Measurements from ENCODE around the gene TRIM71. TPM values are rescaled to one million over a fixed set of nuclear protein-coding genes. Genes with fewer than 3 reads are reported as not detected.

TRIM71 gene
- total RNA-seq, 1 donor from 2014 or later = 117 TPM

DNA sequence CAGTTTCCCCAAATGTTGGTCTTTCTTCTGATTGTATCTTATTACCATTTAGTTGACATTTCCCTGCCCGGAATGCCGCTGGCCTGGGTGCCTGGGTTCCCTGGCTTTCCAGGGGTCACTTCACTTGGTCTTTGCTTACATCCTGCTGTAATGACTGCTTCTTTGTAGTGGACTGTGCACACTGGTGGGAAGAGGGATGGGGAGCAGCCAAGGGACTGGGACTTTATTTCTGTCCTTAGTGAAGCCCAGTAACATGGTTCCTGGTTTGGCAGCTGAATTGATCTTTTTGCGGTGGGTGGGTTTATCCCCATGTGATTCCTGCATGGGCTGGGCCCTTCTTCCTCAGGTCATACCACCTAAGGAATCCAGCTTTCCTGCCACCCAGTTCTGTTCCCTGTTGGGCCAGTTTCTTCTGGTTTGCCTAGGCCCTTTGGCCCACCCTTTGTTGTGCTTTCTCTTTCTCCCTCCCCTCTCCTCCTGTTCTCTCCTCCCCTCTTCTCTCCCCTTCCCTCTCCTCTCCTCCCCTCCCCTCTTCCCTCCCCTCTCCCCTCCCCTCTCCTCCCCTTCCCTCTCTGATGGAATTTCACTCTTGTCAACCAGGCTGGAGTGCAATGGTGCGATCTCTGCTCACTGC lies 41.9 kb downstream of the TRIM71 start:
- no peaks in the 10 kb centered on the region for H3K36me3 Mint-ChIP-seq (ENCODE audit: unreplicated experiment)
- DNase-seq = no peak
- H3K27me3 Mint-ChIP-seq (ENCODE audit: unreplicated experiment) = peaks cover 4% of the 10 kb centered on the region
- H3K9me3 Mint-ChIP-seq (ENCODE audit: unreplicated experiment) = peaks cover 21% of the 10 kb centered on the region
- H3K4me1 Mint-ChIP-seq (ENCODE audit: low read depth, unreplicated experiment) = peaks cover 57% of the 10 kb centered on the region
- no peak overlapping the region for H3K4me3 Mint-ChIP-seq (ENCODE audit: unreplicated experiment)
- H3K27ac Mint-ChIP-seq (ENCODE audit: unreplicated experiment) = no peak overlapping the region
- TF ChIP-seq, protein P1, sequence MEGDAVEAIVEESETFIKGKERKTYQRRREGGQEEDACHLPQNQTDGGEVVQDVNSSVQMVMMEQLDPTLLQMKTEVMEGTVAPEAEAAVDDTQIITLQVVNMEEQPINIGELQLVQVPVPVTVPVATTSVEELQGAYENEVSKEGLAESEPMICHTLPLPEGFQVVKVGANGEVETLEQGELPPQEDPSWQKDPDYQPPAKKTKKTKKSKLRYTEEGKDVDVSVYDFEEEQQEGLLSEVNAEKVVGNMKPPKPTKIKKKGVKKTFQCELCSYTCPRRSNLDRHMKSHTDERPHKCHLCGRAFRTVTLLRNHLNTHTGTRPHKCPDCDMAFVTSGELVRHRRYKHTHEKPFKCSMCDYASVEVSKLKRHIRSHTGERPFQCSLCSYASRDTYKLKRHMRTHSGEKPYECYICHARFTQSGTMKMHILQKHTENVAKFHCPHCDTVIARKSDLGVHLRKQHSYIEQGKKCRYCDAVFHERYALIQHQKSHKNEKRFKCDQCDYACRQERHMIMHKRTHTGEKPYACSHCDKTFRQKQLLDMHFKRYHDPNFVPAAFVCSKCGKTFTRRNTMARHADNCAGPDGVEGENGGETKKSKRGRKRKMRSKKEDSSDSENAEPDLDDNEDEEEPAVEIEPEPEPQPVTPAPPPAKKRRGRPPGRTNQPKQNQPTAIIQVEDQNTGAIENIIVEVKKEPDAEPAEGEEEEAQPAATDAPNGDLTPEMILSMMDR (IDR thresholded peaks at IDR 0.05; ENCODE audit: partially characterized antibody, unreplicated experiment) = no peak

DNA sequence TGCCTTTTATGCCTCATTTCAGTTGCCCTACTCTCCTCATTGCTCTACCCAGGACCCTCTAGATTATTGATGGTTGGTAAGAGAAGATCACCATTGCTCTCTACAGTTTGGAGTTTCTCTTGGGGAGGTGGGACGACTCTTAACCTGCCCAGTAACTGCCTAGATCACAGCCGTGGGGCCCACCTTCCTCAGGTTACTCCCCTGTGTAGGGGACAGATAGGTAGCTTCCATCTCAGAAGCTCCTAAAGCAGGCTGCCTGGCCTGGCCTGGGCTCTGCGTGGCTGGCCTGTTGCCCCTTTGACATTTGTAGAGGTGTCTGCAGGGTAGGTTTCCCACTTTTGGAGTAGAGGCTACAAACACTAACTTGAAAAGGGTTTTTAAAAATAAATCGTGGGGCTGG lies 42.7 kb downstream of the TRIM71 start:
- H3K9me3 Mint-ChIP-seq (ENCODE audit: unreplicated experiment) = peaks cover 23% of the 10 kb centered on the region
- no peak for DNase-seq
- H3K27ac Mint-ChIP-seq (ENCODE audit: unreplicated experiment) = peak overlapping the region; percentile 20
- peaks cover 57% of the 10 kb centered on the region for H3K4me1 Mint-ChIP-seq (ENCODE audit: low read depth, unreplicated experiment)
- TF ChIP-seq, protein P1 (IDR thresholded peaks at IDR 0.05; ENCODE audit: partially characterized antibody, unreplicated experiment) = no peak
- H3K36me3 Mint-ChIP-seq (ENCODE audit: unreplicated experiment) = no peaks in the 10 kb centered on the region
- peaks cover 5% of the 10 kb centered on the region for H3K27me3 Mint-ChIP-seq (ENCODE audit: unreplicated experiment)
- H3K4me3 Mint-ChIP-seq (ENCODE audit: unreplicated experiment) = no peak overlapping the region

DNA sequence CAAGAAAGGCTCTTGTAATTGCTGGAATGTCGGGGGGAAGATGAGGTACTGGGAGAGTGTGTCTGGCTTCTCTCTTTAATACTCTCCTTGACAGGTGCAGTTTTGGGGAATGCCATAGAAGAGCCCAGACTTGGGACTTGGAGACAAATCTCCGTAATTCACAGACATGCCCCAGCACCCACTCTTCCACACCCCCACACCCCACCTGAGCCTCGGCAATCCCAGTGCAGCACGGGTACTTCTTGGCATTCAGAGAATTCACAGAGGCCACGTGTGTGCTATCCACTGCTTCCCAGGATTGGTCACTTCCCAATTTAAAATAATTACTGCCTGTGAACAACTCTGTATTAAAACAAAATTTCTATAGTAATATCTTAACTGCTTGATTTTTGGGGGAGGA lies 43.9 kb downstream of the TRIM71 start:
- peaks cover 62% of the 10 kb centered on the region for H3K4me1 Mint-ChIP-seq (ENCODE audit: low read depth, unreplicated experiment)
- TF ChIP-seq, protein P1 (IDR thresholded peaks at IDR 0.05; ENCODE audit: partially characterized antibody, unreplicated experiment) = no peak
- H3K4me3 Mint-ChIP-seq (ENCODE audit: unreplicated experiment) = no peak overlapping the region
- DNase-seq = no peak
- peaks cover 10% of the 10 kb centered on the region for H3K27me3 Mint-ChIP-seq (ENCODE audit: unreplicated experiment)
- no peaks in the 10 kb centered on the region for H3K36me3 Mint-ChIP-seq (ENCODE audit: unreplicated experiment)
- no peak overlapping the region for H3K27ac Mint-ChIP-seq (ENCODE audit: unreplicated experiment)
- H3K9me3 Mint-ChIP-seq (ENCODE audit: unreplicated experiment) = peaks cover 22% of the 10 kb centered on the region

DNA sequence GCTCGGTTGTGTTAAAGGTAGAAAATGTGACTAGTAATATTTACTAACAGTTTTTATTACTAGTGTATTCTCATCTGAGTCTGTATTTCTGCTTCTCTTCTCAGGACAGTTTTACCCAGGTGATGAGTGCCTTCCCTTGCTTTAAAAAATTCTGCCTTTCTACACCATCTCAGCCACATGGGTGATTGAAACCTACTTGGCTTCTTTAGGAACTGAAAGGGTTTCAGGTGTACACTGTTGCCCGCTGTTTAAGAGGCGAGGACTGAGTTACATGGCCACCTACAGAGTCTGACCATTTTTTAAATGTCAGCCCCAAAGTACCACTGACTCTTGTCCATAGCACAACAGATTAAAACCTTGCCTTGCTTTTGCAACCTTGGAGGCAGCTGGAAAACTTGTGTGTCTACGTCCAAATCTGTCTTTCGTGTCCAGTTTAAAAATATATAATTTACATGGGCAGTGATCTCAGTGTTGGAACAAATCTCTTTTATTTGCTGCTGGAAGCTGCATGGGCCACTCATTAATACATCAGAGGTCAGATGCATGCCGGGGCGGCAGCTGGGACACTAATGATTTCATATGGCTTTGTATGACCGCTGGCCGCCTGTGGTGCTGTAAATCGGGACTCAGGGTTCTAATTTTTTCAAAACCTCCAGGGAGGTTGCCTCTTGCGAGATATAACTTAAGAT lies 44.6 kb downstream of the TRIM71 start:
- Mint-ChIP-seq H3K27me3 (ENCODE audit: unreplicated experiment) (peaks cover 13% of the 10 kb centered on the region), H3K27ac (ENCODE audit: unreplicated experiment) (peak overlapping the region; percentile 30)

More for the DNA sequence above, 44.6 kb downstream of the TRIM71 start:
- H3K9me3 Mint-ChIP-seq (ENCODE audit: unreplicated experiment) = peaks cover 23% of the 10 kb centered on the region
- peaks cover 63% of the 10 kb centered on the region for H3K4me1 Mint-ChIP-seq (ENCODE audit: low read depth, unreplicated experiment)
- DNase-seq = peak; percentile 59
- no peaks in the 10 kb centered on the region for H3K36me3 Mint-ChIP-seq (ENCODE audit: unreplicated experiment)
- TF ChIP-seq, protein P1 (IDR thresholded peaks at IDR 0.05; ENCODE audit: partially characterized antibody, unreplicated experiment) = no peak
- H3K4me3 Mint-ChIP-seq (ENCODE audit: unreplicated experiment) = peak overlapping the region; percentile 7
